HG02588 (cell line): ENCODE measurements around the gene TP73.
A peak's percentile ranks its signal among the peaks of the same experiment; 100 is the strongest.

Experiments
- ATAC-seq: cut with Tn5 transposase; IDR thresholded peaks from one replicate; pipeline ENCODE4 v1.9.1; 2021; ENCODE audit warnings: mild to moderate bottlenecking, moderate library complexity; ENCODE audit not compliant: unreplicated experiment

The TP73 gene

DNA sequence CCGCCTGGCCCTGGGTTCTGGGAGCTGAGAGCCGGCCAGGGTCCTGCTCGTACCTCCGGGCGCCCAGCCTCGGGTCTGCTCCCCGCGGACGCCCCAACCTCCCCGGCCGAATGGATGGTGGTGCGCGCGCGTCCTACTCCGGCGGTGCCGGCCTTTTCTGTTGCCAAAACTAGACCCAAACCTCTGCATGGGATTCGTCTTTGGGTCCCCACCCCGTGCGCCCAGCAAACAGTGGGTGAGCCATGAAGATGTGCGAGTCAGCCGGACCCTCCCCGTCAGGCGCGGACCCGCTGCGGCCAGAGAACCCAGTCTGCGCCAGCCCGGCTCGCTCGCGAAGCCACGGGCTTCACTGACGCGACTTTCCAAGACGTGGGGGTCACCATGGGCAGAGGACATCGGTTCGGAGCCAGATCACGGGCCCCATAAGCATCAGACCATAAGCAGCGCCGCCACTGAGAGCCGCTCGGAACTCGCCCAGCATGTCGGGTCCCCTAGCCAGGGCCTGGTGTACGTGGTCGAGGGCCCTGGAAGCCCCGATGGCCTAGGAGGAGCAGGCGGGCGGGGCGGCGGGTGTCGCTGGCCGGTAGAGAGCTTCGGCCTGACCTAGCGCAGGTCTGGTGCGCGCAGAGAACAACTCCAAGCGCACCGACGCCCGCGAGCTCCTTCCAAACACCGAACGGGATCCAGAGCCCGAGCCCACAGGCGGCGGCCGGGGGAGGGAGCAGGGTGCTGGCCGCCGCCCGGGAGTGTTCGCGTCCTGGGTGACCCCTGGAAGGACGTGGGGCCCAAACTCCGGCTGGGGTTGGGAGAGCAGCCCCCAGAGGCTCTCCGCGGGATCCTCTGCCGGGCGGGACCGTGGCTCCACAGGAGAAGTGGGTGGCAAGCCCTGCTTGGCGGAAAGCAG lies 1.0 kb upstream of the TP73 start:
- no peak for ATAC-seq

GRCh38 chr1:3652548-3653285 lies 401 bp downstream of the TP73 start:
- no peak for ATAC-seq

DNA sequence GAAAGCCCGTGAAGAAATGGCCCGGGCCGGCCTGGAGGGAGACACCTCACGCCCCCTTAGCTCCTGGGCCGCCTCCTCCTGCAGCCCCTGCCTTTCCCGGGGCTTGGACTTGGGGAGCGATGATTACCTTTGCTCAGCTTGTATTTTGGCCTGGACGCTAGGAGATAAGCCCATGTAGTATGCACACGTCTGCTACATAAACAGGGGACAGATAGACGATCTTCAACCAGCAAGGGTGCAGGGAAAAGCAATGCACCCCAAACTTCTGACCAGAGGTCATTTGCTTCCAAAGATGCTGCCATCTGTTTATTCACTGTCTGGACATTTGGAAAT lies 936 bp downstream of the TP73 start:
- ATAC-seq, result no peak

DNA sequence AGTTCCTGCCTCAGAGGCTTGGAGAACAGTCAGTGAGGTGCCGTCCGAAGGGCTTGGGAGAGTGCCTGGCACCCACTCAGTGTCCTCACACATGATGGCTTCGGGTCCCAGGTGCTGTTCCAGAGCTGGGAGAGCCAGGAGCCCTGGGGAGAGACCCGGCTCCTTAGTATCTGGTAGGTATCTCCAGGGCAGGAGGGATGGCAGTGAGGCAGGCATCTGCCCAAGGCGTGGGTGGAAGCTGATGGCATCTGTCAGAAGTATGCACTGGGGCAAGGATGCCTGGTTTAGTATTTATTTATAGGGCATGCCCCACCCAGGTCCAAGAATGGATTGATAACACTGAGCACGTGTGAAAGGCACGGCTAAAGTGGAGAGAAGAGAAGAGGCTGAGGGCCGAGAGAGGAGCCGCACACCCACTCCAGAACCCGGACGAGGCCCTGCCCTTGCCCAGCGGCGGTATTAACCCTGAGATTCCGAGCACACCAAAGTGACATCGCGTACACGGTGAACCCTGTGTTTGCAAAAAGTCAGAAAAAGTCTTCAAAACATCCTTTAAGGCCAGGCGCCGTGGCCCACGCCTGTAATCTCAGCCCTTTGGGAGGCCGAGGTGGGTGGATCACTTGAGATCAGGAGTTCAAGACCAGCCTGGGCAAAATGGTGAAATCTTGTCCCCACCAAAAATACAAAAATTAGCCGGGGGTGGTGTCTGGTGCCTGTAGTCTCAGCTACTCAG lies 2.4 kb downstream of the TP73 start:
- ATAC-seq, result no peak

DNA sequence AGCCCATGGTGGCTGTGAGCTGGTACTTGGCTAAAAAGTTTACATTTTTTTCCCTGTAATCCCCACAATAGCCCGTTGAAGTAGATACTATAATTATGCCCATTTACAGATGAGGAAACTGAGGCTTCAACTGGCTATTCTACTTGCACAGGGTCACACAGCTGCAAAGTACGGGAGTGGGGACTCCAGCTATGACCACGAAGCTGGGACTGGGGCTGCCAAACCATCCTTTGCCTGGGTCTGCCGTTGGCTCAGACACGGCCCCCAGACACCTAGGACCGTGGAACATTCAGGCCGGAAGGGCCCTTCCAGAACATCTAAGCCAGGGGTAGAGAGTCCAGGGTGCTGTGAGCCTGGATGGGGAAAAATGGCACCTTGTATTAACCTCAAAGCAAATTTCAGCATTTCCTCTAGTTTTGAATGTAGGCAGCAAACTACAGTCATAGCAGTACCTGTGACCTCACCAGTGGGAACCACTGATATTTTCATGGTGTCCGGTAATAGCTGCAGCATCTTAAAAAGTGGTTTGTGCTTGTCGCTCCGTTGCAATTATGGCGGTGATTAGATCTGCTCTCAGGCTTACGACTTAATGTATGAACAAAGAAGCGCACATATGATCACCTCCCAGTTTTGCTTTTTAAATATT lies 4.3 kb downstream of the TP73 start:
- ATAC-seq, result peak; percentile 45

GRCh38 chr1:3657096-3657475 lies 4.8 kb downstream of the TP73 start:
- ATAC-seq, result no peak

- no peak for ATAC-seq
These were observed 5.4 kb downstream of the TP73 start for GRCh38 chr1:3657578-3658230.

DNA sequence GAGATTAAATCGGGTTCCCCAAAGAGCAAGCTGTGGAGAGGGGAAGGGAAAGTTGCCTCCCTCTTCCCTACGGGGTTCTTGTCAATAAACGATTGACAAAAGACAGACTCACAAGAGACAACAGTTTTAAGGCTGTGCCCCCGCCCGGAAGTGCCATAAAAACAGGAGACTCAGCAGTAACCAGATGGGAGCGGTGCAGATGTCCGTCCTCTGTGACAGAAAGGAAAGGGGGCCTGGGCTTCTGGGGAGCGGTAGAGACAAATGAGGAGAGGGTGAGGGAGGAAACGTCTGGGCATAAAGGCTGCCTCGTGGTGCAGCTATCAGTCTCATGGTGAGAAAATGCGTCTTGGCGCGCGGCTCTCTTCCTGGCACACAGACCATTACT lies 5.9 kb downstream of the TP73 start:
- ATAC-seq, result no peak

DNA sequence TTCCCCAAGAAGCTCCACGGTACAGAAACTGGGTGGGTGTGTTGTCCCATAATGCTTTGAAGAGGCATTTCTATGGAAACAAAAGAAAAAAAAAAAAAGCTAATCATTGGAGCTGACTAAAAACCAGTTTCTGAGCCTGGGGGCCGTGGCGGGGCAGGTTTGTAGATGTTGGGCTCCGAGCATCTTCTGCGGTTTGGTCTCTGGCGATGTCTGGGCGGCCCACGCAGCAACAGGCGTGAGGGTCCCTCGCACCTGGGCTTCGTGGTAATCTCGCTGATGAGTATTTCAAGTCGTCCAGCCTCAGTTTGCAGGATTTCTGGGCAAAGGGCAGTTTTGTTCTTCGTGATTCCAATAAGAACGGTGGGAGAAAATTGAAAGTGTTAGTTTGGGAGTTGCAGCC lies 6.8 kb downstream of the TP73 start:
- ATAC-seq, result no peak

DNA sequence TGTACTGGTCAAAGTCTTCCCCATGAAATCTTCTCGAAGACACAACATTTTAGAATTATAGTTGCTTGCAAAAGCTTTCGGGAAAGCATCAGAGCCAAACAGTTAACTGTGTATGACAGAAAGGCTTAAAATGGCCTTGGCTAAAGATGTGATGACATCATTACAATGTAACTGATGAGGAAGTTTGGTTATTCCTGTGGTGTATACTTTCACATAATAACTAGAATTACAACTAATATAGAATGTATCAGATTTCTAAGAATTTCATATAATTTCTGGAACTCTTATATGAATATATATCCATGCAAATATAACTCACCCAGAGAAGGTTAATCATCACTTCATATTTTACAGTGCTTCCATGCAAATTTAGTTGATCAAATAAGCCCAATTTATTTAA lies 8.4 kb downstream of the TP73 start:
- ATAC-seq, result no peak

DNA sequence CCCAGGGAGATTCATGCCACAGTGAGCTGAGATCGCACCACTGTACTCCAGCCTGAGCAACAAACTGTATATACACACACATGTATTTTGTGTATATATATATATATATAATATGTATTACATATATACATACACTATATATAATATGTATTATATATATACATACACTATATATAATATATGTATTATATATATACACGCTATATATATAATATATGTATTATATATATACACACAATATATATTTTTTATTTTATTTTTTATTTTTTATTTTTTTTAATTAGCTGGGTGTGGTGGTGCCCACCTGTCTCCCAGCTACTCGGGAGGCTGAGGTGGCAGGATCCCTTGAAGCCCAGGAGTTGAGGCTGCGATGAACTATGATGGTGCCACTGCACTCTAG lies 9.3 kb downstream of the TP73 start:
- ATAC-seq, result no peak

DNA sequence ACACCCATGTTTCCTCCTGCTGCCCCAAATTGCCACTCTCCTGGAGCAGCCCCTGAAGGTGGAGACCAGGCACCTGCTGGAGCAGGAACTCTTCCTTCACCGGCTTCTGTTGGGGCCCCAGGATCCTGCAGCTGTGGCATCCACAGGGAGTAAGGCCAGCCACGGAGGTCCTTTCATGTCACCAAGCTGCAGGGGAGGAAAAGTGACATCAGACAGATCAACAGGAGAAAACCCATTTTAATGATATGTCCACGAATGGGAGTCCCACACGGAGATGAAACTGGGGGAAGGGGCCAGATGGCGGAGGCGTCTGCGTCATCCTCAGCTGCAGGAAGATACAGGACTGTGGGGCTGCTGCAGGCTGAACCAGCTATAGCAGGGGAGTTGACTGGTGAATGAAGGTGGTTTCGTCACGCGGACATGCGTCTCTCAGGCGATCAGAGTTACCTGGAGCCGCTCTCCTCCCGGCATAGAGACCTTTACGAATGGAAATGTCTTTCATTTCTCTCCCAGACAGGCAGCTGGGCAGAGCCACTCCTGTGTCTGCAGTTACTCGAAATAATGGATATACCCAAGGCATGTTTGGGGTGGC lies 9.9 kb downstream of the TP73 start:
- ATAC-seq, result no peak

DNA sequence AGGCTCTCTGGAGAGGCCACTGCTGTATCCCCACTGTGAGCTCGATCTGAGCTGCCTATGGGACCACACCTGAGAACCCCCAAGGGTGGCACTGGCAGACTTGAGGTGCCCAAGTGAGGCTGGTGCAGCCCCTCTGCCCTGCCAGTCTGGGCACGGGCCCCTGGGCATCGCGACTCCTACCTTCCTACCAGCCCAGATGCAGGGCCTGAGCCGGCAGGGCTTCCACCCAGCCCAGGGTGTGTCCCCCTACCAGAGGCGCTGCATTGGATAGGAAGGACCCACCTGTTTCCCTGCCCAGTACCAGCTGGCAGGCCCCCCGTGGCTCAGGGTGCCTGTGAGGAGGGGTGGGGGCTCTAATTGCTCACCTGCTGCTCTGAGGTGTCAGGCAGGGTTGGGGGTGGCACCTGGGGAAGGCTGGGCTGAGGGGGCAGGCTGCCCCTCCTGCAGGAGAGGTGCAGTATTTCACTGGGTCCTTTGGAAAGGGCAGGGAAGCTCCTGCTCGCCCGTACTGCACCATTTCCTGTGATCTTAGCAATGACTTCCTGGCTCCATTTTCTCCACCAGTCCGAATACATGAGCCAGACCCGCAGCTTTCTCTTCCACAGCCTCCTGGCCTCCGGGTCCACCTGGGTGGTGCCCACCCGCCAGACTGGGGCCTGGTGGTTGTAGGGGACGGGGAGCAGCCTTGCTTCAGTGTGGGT lies 11.8 kb downstream of the TP73 start:
- ATAC-seq, result no peak

GRCh38 chr1:3664700-3665375 lies 12.5 kb downstream of the TP73 start:
- ATAC-seq, result no peak

DNA sequence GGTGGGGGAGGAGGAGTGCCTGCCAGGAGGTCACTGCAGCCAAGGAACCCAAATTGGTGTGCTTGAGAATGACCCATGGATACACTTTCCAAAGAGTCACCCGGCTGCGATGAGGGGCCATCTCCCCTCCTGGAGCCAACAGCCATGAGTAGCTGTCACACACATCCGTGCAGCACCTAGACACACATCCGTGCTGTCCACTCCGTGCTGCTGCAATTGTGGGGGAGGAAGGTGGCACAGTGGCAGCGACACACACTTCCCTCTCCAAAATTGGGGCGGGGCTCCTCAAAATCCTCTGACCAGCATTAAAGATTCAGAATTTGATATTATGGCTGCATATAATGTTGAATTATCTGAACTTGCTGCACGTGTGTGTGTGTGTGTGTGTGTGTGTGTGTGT lies 15.8 kb downstream of the TP73 start:
- ATAC-seq, result no peak

GRCh38 chr1:3668585-3669300 lies 16.4 kb downstream of the TP73 start:
- ATAC-seq, result no peak

GRCh38 chr1:3669421-3669821 lies 17.1 kb downstream of the TP73 start:
- ATAC-seq, result no peak

DNA sequence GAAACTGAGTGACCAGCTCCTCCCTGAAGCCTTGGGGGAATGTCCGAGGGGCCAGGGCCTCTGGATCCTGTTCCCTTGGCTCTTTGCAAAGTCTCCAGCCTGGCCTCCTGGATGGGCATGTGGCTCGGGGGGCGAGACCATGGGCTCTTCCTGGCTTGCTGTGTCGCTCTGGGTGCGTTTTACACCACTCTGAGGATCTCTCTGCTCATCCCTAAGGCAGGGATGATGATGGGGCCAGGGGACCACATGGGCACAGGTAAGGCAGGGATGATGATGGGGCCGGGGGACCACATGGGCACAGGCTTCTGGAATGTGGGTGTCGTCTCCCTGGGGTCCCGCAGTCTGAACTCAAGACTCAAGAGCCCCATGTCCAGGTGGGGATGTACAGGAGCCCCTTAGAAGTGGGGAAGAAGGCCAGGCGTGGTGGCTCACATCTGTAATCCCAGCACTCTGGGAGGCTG lies 17.7 kb downstream of the TP73 start:
- ATAC-seq, result no peak
